H1 (cell line): Measurements from ENCODE around the gene AGBL4. TPM values are rescaled to one million over a fixed set of nuclear protein-coding genes. Genes with fewer than 3 reads are reported as not detected.

Experiments
- CTBP2 ChIP-seq: IDR thresholded peaks from 2 replicates; pipeline ENCODE4 v1.7.0; 2011; ENCODE audit warnings: borderline replicate concordance, mild to moderate bottlenecking, moderate library complexity, mixed read lengths, low read length; ENCODE audit not compliant: insufficient read depth, insufficient read length
- EGR1 ChIP-seq: IDR thresholded peaks from 2 replicates; pipeline ENCODE4 v1.6.1; 2011; ENCODE audit warnings: low read depth, low read length, borderline replicate concordance
- EP300 ChIP-seq, 2 experiments: IDR thresholded peaks; 1 replicate in 1 of 2; 2 replicates in 1 of 2; pipeline ENCODE4 v1.6.1; 2011 to 2012; ENCODE audit warnings: low read depth in 2 of 2, low read length in 2 of 2, mild to moderate bottlenecking in 2 of 2, borderline replicate concordance in 1 of 2, inconsistent platforms in 1 of 2, moderate library complexity in 1 of 2
- FOSL1 ChIP-seq: IDR thresholded peaks from 2 replicates; pipeline ENCODE4 v1.6.1; 2011; ENCODE audit warnings: mild to moderate bottlenecking, low read depth, low read length, moderate library complexity; ENCODE audit not compliant: insufficient read depth
- MAX ChIP-seq: IDR thresholded peaks from 2 replicates; pipeline ENCODE4 v1.6.1; 2012; ENCODE audit warnings: inconsistent platforms
- NANOG ChIP-seq: IDR thresholded peaks from 2 replicates; pipeline ENCODE4 v1.6.1; 2011; ENCODE audit warnings: low read length, low read depth, mild to moderate bottlenecking, inconsistent platforms; ENCODE audit not compliant: insufficient read depth, poor library complexity, severe bottlenecking
- POLR2A ChIP-seq, 2 experiments: IDR thresholded peaks; 1 replicate in 1 of 2; 2 replicates in 1 of 2; pipeline ENCODE4 v1.6.1; 2011; ENCODE audit warnings: low read depth in 2 of 2, low read length in 2 of 2, mild to moderate bottlenecking in 2 of 2; ENCODE audit errors: control extremely low read depth in 1 of 2
- RBBP5 ChIP-seq: IDR thresholded peaks from 2 replicates; pipeline ENCODE4 v1.7.1; 2012; ENCODE audit warnings: low read depth, mild to moderate bottlenecking, inconsistent platforms, low read length, moderate library complexity, borderline replicate concordance
- SRF ChIP-seq: IDR thresholded peaks from 2 replicates; pipeline ENCODE4 v1.6.1; 2011; ENCODE audit warnings: mild to moderate bottlenecking, low read depth, low read length, moderate library complexity
- TCF12 ChIP-seq: IDR thresholded peaks from 2 replicates; pipeline ENCODE4 v1.6.1; 2011; ENCODE audit warnings: low read depth, mild to moderate bottlenecking, low read length
- polyA plus RNA-seq, 7 experiments: library from polyadenylated mRNA; depleted of rRNA in 3 of 7; stranded (reverse) in 5 of 7; unstranded in 2 of 7; fragments of >200 nt in 5 of 7; fragments of 200-250 nt in 2 of 7; gene quantifications; 1 replicate in 5 of 7; 2 replicates in 1 of 7; 4 replicates in 1 of 7; pipeline versions ENCODE4 v1.2.1 to v1.2.3, GENCODE V29; 2011 to 2013; ENCODE audit warnings: missing spikeins in 2 of 7, mixed read lengths in 2 of 7
- total RNA-seq: library from RNA; stranded (reverse); fragmentation: NEBNext Ultra II Directional; extraction: Animal tissue kit (Norgen Biotek cat#: 25700); gene quantifications from 2 replicates; pipeline ENCODE4 v1.2.1, GENCODE V29; 2021
- TF ChIP-seq, protein P1 (sequence below): fragments of 300-600 bp; sonication (generic); IDR thresholded peaks from 2 replicates; pipeline ENCODE4 v1.7.1; 2012; ENCODE audit warnings: low read length, moderate library complexity, mild to moderate bottlenecking, inconsistent platforms; ENCODE audit not compliant: insufficient replicate concordance

AGBL4 gene
- total and polyA plus RNA-seq, 2 of the 8 experiments (the other 6 are each of a cell fraction or from before 2014, with no cell fraction given), result 0.41 to 0.45 TPM

DNA sequence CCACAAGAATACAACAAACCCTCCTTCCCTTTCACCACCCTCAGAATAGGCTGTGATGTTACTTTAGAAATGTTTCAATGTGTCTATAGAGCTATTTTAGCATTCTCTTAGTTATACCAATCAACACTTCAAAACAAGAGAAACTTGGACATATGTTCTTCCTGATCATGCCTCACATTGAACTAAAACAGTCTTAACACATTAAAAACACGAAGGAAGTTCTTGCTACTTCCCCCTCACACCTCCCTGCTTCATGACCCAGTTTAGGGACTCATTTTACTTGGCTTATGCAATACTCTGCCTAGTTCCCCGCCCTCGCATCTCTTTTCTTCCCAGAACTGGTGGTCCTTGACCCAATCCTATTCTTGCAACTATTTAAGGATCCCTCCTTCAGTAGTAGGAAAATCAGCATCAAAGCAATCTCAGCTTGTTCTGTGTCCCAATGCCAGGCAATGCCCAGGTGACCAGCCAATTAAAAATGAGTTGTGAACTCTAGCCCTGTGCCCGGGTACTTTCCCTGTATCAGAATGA, 838.2 kb downstream of the AGBL4 start (continued):
- TF ChIP-seq, protein P1, sequence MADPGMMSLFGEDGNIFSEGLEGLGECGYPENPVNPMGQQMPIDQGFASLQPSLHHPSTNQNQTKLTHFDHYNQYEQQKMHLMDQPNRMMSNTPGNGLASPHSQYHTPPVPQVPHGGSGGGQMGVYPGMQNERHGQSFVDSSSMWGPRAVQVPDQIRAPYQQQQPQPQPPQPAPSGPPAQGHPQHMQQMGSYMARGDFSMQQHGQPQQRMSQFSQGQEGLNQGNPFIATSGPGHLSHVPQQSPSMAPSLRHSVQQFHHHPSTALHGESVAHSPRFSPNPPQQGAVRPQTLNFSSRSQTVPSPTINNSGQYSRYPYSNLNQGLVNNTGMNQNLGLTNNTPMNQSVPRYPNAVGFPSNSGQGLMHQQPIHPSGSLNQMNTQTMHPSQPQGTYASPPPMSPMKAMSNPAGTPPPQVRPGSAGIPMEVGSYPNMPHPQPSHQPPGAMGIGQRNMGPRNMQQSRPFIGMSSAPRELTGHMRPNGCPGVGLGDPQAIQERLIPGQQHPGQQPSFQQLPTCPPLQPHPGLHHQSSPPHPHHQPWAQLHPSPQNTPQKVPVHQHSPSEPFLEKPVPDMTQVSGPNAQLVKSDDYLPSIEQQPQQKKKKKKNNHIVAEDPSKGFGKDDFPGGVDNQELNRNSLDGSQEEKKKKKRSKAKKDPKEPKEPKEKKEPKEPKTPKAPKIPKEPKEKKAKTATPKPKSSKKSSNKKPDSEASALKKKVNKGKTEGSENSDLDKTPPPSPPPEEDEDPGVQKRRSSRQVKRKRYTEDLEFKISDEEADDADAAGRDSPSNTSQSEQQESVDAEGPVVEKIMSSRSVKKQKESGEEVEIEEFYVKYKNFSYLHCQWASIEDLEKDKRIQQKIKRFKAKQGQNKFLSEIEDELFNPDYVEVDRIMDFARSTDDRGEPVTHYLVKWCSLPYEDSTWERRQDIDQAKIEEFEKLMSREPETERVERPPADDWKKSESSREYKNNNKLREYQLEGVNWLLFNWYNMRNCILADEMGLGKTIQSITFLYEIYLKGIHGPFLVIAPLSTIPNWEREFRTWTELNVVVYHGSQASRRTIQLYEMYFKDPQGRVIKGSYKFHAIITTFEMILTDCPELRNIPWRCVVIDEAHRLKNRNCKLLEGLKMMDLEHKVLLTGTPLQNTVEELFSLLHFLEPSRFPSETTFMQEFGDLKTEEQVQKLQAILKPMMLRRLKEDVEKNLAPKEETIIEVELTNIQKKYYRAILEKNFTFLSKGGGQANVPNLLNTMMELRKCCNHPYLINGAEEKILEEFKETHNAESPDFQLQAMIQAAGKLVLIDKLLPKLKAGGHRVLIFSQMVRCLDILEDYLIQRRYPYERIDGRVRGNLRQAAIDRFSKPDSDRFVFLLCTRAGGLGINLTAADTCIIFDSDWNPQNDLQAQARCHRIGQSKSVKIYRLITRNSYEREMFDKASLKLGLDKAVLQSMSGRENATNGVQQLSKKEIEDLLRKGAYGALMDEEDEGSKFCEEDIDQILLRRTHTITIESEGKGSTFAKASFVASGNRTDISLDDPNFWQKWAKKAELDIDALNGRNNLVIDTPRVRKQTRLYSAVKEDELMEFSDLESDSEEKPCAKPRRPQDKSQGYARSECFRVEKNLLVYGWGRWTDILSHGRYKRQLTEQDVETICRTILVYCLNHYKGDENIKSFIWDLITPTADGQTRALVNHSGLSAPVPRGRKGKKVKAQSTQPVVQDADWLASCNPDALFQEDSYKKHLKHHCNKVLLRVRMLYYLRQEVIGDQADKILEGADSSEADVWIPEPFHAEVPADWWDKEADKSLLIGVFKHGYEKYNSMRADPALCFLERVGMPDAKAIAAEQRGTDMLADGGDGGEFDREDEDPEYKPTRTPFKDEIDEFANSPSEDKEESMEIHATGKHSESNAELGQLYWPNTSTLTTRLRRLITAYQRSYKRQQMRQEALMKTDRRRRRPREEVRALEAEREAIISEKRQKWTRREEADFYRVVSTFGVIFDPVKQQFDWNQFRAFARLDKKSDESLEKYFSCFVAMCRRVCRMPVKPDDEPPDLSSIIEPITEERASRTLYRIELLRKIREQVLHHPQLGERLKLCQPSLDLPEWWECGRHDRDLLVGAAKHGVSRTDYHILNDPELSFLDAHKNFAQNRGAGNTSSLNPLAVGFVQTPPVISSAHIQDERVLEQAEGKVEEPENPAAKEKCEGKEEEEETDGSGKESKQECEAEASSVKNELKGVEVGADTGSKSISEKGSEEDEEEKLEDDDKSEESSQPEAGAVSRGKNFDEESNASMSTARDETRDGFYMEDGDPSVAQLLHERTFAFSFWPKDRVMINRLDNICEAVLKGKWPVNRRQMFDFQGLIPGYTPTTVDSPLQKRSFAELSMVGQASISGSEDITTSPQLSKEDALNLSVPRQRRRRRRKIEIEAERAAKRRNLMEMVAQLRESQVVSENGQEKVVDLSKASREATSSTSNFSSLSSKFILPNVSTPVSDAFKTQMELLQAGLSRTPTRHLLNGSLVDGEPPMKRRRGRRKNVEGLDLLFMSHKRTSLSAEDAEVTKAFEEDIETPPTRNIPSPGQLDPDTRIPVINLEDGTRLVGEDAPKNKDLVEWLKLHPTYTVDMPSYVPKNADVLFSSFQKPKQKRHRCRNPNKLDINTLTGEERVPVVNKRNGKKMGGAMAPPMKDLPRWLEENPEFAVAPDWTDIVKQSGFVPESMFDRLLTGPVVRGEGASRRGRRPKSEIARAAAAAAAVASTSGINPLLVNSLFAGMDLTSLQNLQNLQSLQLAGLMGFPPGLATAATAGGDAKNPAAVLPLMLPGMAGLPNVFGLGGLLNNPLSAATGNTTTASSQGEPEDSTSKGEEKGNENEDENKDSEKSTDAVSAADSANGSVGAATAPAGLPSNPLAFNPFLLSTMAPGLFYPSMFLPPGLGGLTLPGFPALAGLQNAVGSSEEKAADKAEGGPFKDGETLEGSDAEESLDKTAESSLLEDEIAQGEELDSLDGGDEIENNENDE, result no peak
- no peak for TF ChIP-seq NANOG
- no peak for TF ChIP-seq RBBP5
- no peak for TF ChIP-seq MAX
- no peak for TF ChIP-seq SRF
- no peak for TF ChIP-seq TCF12
- no peak for TF ChIP-seq CTBP2
- TF ChIP-seq EGR1, result no peak
- no peak for TF ChIP-seq EP300 (IDR thresholded peaks at IDR 0.05; ENCODE audit: borderline replicate concordance in 1 of 2, low read depth in 2 of 2, low read length in 2 of 2)
- TF ChIP-seq FOSL1, result no peak
- TF ChIP-seq POLR2A (IDR thresholded peaks at IDR 0.05; ENCODE audit: control extremely low read depth in 1 of 2, low read depth in 2 of 2, low read length in 2 of 2), result no peak
